ENCODE data around the gene HMCN1.

The HMCN1 gene

GRCh38 chr1:185895208-185895900, 161.2 kb downstream of the HMCN1 start:
- Histone ChIP-seq H3K9me3 (ENCODE audit: insufficient read depth, low read length) (no peaks in the 10 kb centered on the region), H3K36me3 (ENCODE audit: low read length) (no peaks in the 10 kb centered on the region), H3K9me2 (replicated peaks; ENCODE audit: insufficient read depth, low read length) (no peaks in the 10 kb centered on the region), H3F3A (ENCODE audit: insufficient read depth) (no peaks in the 10 kb centered on the region), H3K4me3 (ENCODE audit: insufficient read depth, low read length, poor library complexity, severe bottlenecking) (no peak overlapping the region), H4K20me1 (ENCODE audit: low read depth, low read length) (no peaks in the 10 kb centered on the region), H3K79me2 (ENCODE audit: insufficient read depth, low read length) (no peaks in the 10 kb centered on the region), H2AFZ (ENCODE audit: low read depth, low read length, severe bottlenecking) (no peak overlapping the region), H3K27ac (ENCODE audit: low read depth, low read length) (no peak overlapping the region), H3K9ac (ENCODE audit: low read length) (no peak overlapping the region), H3K4me2 (ENCODE audit: low read depth, low read length, poor library complexity, severe bottlenecking) (no peak overlapping the region), H3K27me3 (ENCODE audit: low read length) (no peaks in the 10 kb centered on the region)
- TF ChIP-seq CTCF (IDR thresholded peaks at IDR 0.05; ENCODE audit: insufficient read depth, low read length, poor library complexity, severe bottlenecking), result no peak
- TF ChIP-seq EZH2phosphoT487 (conservative IDR thresholded peaks at IDR 0.05; ENCODE audit: low read length), result no peak

DNA sequence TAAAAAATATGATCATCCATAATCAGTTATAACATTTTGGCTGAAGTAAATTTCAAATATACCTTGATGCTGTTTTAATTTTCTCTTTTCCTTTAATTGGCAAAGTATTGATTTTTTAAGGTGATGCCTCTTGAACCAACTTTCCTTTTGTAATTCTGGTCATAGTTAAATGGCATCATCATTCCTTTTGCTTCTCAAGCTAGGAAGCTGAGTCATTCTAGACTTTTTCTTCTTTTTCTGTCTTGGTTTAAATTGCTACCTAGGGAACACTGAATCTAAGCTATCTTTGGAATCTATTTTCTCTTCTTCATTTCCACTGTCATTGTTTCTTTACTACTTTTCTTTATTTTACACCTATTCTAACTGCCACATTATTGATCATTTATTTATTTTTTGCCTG, 162.7 kb downstream of the HMCN1 start:
- H3K9me2 ChIP-seq (replicated peaks; ENCODE audit: insufficient read depth, low read length), result no peaks in the 10 kb centered on the region
- H3K79me2 ChIP-seq (ENCODE audit: insufficient read depth, low read length), result no peaks in the 10 kb centered on the region
- no peak overlapping the region for H3K9ac ChIP-seq (ENCODE audit: low read length)
- H3K36me3 ChIP-seq (ENCODE audit: low read length), result no peaks in the 10 kb centered on the region
- no peak overlapping the region for H3K4me3 ChIP-seq (ENCODE audit: insufficient read depth, low read length, poor library complexity, severe bottlenecking)
- H4K20me1 ChIP-seq (ENCODE audit: low read depth, low read length), result no peaks in the 10 kb centered on the region
- no peaks in the 10 kb centered on the region for H3K9me3 ChIP-seq (ENCODE audit: insufficient read depth, low read length)
- no peaks in the 10 kb centered on the region; the same call in 1 of the 2 replicates for H3K27me3 ChIP-seq (ENCODE audit: low read length)
- no peak overlapping the region for H2AFZ ChIP-seq (ENCODE audit: low read depth, low read length, severe bottlenecking)
- no peak overlapping the region for H3K4me2 ChIP-seq (ENCODE audit: low read depth, low read length, poor library complexity, severe bottlenecking)
- no peak overlapping the region for H3K27ac ChIP-seq (ENCODE audit: low read depth, low read length)
- H3F3A ChIP-seq (ENCODE audit: insufficient read depth), result no peaks in the 10 kb centered on the region
- no peak for TF ChIP-seq EZH2phosphoT487 (conservative IDR thresholded peaks at IDR 0.05; ENCODE audit: low read length)
- no peak for TF ChIP-seq CTCF (IDR thresholded peaks at IDR 0.05; ENCODE audit: insufficient read depth, low read length, poor library complexity, severe bottlenecking)

GRCh38 chr1:185906186-185906585, 172.0 kb downstream of the HMCN1 start:
- H3K27me3 ChIP-seq (ENCODE audit: low read length), result no peaks in the 10 kb centered on the region; the same call in 1 of the 2 replicates
- TF ChIP-seq CTCF (IDR thresholded peaks at IDR 0.05; ENCODE audit: insufficient read depth, low read length, poor library complexity, severe bottlenecking) (no peak), EZH2phosphoT487 (conservative IDR thresholded peaks at IDR 0.05; ENCODE audit: low read length) (no peak)
- no peaks in the 10 kb centered on the region for H3K79me2 ChIP-seq (ENCODE audit: insufficient read depth, low read length)
- no peak overlapping the region for H3K4me3 ChIP-seq (ENCODE audit: insufficient read depth, low read length, poor library complexity, severe bottlenecking)
- H3K9me2 ChIP-seq (replicated peaks; ENCODE audit: insufficient read depth, low read length), result no peaks in the 10 kb centered on the region
- no peak overlapping the region for H2AFZ ChIP-seq (ENCODE audit: low read depth, low read length, severe bottlenecking)
- H3F3A ChIP-seq (ENCODE audit: insufficient read depth), result no peaks in the 10 kb centered on the region
- H3K36me3 ChIP-seq (ENCODE audit: low read length), result no peaks in the 10 kb centered on the region
- H3K27ac ChIP-seq (ENCODE audit: low read depth, low read length), result no peak overlapping the region
- H3K9ac ChIP-seq (ENCODE audit: low read length), result no peak overlapping the region
- no peak overlapping the region for H3K4me2 ChIP-seq (ENCODE audit: low read depth, low read length, poor library complexity, severe bottlenecking)
- H4K20me1 ChIP-seq (ENCODE audit: low read depth, low read length), result no peaks in the 10 kb centered on the region
- no peaks in the 10 kb centered on the region for H3K9me3 ChIP-seq (ENCODE audit: insufficient read depth, low read length)
